Neural cell (in vitro differentiated cells): ENCODE measurements around the gene KL.

Source experiments
- CTCF ChIP-seq: fragments of 450-650 bp; IDR thresholded peaks from 2 replicates; pipeline ENCODE4 v1.5.1; 2014; ENCODE audit warnings: antibody characterized with exemption, mild to moderate bottlenecking, moderate library complexity; ENCODE audit not compliant: poor library complexity, severe bottlenecking
- POLR2AphosphoS5 ChIP-seq: IDR thresholded peaks from 2 replicates; pipeline ENCODE4 v1.6.1; 2012
- RAD21 ChIP-seq: fragments of 450-650 bp; conservative IDR thresholded peaks from 2 replicates; pipeline ENCODE4 v1.6.1; 2014; ENCODE audit warnings: antibody characterized with exemption, mild to moderate bottlenecking, moderate library complexity
- TAF1 ChIP-seq: IDR thresholded peaks from 2 replicates; pipeline ENCODE4 v1.6.1; 2012; ENCODE audit warnings: low read depth

DNA sequence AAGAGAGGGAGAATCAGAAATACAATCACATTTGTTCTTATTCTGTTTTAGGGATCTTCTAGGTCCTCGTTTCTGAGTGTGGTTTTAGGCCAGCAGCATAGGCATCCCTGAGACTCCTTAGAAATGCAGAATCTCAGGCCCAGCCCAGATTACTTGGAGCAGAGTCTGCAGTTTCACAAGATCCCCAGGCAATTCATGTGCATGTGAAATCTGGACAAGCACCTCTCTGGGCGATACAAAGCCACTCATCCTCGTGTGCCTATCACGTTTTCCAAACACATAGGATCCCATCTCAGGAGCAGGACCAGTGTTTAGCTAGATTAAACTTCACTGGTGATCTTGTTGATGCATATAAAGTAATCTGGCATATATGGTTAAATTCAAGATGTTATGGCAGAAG lies 87.2 kb downstream of the KL start:
- TF ChIP-seq TAF1: no peak
- no peak for TF ChIP-seq RAD21
- no peak for TF ChIP-seq CTCF
- TF ChIP-seq POLR2AphosphoS5: no peak
